Dendritic cell treated with granulocyte-macrophage colony-stimulating factor and Interleukin-4, amounts not matched to agents 40 ng/mL and 50 ng/mL, for 4 days (primary cell): Measurements from ENCODE around the gene RTL10.

Experiments
- H3K27ac Mint-ChIP-seq: one replicate; pipeline ENCODE4 v1.8.0; 2022; ENCODE audit warnings: mild to moderate bottlenecking, mixed read lengths
- H3K27me3 Mint-ChIP-seq: one replicate; pipeline ENCODE4 v1.8.0; 2022; ENCODE audit warnings: mild to moderate bottlenecking, mixed read lengths
- H3K36me3 Mint-ChIP-seq: one replicate; pipeline ENCODE4 v1.8.0; 2022; ENCODE audit warnings: low read depth, mixed read lengths
- H3K4me1 Mint-ChIP-seq: one replicate; pipeline ENCODE4 v1.8.0; 2022; ENCODE audit warnings: low read depth, mixed read lengths
- H3K4me3 Mint-ChIP-seq: one replicate; pipeline ENCODE4 v1.8.0; 2022; ENCODE audit warnings: mild to moderate bottlenecking, moderate library complexity, mixed read lengths
- H3K9me3 Mint-ChIP-seq: one replicate; pipeline ENCODE4 v1.8.0; 2022; ENCODE audit warnings: mixed read lengths
- intact Hi-C: fragments of 100-400 bp; cut with micrococcal nuclease; formaldehyde crosslinking; loops from one replicate; pipeline ENCODE4 v1.15.0; 2022

Gene RTL10

DNA sequence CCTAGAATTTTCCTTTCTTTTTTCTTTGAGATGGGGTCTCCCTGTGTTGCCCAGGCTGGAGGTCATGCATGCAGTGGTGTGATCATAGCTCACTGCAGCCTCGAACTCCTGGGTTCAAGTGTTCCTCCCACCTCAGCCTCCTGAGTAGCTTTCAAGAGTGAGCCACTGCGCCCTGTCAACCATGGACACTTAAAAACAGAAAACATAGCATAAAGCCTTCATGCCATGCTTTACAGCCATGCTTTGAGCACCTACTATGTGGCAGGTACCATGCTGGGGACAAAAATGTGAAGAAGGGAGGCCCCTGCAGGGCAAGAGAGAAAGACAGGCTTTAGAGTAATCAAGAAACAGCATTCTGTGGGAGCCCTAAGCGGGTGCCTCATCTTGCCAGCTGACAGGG lies 13.7 kb upstream of the RTL10 start:
- H3K36me3 Mint-ChIP-seq, result no peaks in the 10 kb centered on the region
- no peak overlapping the region for H3K4me3 Mint-ChIP-seq
- H3K27me3 Mint-ChIP-seq, result no peaks in the 10 kb centered on the region
- H3K9me3 Mint-ChIP-seq, result no peaks in the 10 kb centered on the region
- intact Hi-C loops, result no loop called here
- H3K27ac Mint-ChIP-seq, result no peak overlapping the region
- peaks cover 6% of the 10 kb centered on the region for H3K4me1 Mint-ChIP-seq

DNA sequence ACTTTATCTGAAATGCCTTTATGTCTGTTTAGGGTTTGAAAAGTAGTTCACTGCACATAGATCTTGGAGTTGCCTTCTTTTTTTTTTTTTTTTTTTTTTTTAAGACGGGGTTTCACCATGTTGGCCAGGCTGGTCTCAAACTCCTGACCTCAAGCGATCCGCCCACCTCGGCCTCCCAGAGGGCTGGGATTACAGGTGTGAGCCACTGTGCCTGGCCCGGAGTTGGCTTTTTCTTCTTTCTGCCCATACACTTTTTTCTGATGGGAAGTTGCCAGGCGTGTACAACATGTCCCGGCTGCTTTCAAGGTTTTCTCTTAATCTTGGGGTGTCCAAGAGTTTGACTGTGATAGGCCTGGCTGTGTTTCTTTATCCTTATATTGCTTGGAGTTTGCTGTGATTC lies 12.9 kb upstream of the RTL10 start:
- H3K27me3 Mint-ChIP-seq, result no peaks in the 10 kb centered on the region
- no peaks in the 10 kb centered on the region for H3K9me3 Mint-ChIP-seq
- intact Hi-C loops, result no loop called here
- H3K4me3 Mint-ChIP-seq, result no peak overlapping the region
- H3K4me1 Mint-ChIP-seq, result peaks cover 6% of the 10 kb centered on the region
- no peak overlapping the region for H3K27ac Mint-ChIP-seq
- no peaks in the 10 kb centered on the region for H3K36me3 Mint-ChIP-seq

DNA sequence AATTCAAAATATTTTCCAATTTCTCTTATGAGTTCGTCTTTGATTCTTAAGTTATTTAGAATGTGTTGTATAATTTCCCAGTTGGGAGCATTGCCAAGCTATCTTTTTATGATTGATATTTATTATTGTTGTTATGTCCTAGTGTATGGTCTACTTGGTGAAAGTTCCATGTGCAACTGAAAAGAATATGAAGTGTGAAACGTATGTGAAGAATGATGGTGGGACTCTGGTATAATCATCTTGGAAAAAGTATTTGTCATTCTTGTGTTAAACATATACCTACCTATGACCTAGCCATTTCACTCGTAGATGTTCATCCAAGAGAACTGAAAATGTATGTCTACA lies 12.0 kb upstream of the RTL10 start:
- peaks cover 6% of the 10 kb centered on the region for H3K4me1 Mint-ChIP-seq
- no peak overlapping the region for H3K4me3 Mint-ChIP-seq
- intact Hi-C loops, result no loop called here
- no peaks in the 10 kb centered on the region for H3K36me3 Mint-ChIP-seq
- H3K9me3 Mint-ChIP-seq, result no peaks in the 10 kb centered on the region
- H3K27ac Mint-ChIP-seq, result no peak overlapping the region
- H3K27me3 Mint-ChIP-seq, result no peaks in the 10 kb centered on the region

DNA sequence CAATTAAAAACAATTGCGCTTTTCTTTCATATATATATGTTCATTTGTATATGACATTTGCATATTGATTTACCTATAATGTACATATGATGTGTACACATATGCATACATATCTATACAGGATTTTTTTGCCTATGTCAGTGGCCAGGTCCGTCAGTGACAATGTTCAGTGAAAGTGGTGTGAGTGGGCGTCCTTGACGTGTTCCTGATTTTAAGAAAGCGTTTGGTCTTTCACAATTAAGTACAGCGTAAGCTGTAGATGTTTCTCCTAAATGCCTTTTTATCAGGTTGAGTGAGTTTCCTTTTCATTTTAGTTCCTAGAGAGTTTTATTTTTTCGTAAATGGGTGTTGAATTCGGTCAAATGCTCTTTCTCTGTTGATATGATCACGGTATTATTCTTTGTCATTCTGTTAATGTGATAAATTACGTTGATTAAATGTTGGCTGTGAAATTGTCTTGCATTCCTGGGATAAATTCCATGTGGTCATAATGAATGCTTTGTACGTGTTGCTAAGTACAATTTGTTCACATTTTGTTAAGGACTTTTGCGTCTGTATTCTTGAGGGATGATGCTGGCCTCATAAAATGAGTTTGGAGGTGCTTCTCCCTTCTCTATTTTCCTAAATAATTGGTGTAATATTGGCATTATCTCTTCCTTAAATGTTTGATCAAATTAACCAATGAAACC lies 10.6 kb upstream of the RTL10 start:
- H3K27ac Mint-ChIP-seq, result no peak overlapping the region
- intact Hi-C loops, result no loop called here

DNA sequence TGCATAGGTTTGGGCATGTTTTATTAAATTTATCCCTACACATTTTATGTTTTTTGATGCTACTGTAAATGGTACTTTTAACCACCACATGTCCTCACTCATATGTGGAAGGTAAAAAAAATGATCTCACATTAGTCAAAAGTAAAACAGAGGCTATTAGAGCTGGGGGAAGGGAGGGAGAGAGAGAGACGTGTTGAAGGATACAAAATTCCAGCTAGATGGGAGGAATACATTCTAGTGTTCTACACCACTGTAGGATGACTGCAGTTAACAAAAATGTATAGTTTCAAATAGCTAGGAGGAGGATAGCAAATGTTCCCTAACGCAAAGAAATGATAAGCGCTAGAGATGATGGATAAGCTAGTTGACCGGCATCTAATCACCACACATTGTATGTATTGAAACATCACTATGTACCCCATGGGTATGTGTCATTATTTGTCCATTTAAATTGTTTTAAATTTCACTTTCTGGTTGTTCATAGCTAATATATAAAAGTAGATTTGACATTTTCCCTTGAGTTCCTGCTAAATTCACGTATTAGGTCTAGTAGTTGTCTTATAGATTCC lies 9.9 kb upstream of the RTL10 start:
- Mint-ChIP-seq H3K27me3 (no peaks in the 10 kb centered on the region), H3K4me3 (no peak overlapping the region), H3K27ac (no peak overlapping the region), H3K4me1 (peaks cover 6% of the 10 kb centered on the region), H3K36me3 (no peaks in the 10 kb centered on the region), H3K9me3 (no peaks in the 10 kb centered on the region)
- intact Hi-C loops, result no loop called here

More for the DNA sequence above, 10.6 kb upstream of the RTL10 start:
- H3K4me1 Mint-ChIP-seq, result peaks cover 6% of the 10 kb centered on the region
- no peaks in the 10 kb centered on the region for H3K27me3 Mint-ChIP-seq
- no peaks in the 10 kb centered on the region for H3K9me3 Mint-ChIP-seq
- no peaks in the 10 kb centered on the region for H3K36me3 Mint-ChIP-seq
- no peak overlapping the region for H3K4me3 Mint-ChIP-seq

DNA sequence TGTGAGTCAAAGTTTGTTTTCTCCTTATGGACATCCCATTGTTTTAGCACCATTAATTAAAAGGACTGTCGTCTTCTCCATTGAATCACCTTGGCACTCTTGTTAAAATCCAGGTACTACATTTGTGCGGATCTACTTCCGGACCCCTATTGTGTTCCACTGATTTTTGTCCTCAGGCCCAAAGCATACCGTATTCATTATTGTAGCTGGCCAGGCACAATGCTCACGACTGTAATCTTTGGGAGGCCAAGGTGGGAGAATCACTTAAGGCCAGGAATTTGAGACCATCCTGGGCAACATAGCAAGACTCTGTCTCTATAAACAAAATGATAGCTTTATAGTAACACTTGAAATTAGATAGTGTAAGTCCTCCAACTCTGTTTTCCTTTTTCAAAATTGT lies 8.9 kb upstream of the RTL10 start:
- H3K27me3 Mint-ChIP-seq, result no peaks in the 10 kb centered on the region
- intact Hi-C loops, result no loop called here
- no peak overlapping the region for H3K27ac Mint-ChIP-seq
- H3K36me3 Mint-ChIP-seq, result no peaks in the 10 kb centered on the region
- H3K4me1 Mint-ChIP-seq, result peaks cover 6% of the 10 kb centered on the region
- no peaks in the 10 kb centered on the region for H3K9me3 Mint-ChIP-seq
- H3K4me3 Mint-ChIP-seq, result no peak overlapping the region

DNA sequence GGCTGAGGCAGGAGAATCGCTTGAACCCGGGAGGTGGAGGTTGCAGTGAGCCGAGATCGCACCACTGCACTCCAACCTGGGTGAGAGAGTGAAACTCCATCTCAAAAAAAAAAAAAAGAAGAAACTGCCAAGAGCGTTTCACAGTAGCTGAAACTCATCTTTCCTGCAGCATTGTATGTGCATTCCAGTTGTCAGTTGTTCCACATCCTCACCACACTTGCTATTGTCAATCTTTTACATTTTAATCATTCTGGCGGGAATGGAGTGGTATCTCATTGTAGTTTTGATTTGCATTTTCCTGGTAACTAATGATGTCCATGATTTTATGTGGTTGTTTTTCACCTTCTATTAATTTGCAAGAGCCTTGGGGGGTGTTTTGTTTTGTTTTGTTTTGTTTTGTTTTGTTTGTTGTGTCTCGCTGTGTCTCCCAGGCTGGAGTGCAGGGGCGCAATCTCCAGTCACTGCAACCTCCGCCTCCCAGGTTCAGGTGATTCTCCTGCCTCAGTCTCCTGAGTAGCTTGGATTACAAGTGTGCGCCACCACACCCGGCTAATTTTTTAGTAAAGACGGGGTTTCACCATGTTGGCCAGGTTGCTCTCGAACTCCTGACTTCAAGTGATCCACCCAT lies 8.1 kb upstream of the RTL10 start:
- intact Hi-C loops, result no loop called here
- Mint-ChIP-seq H3K36me3 (no peaks in the 10 kb centered on the region), H3K9me3 (no peaks in the 10 kb centered on the region), H3K4me3 (no peak overlapping the region), H3K4me1 (peaks cover 6% of the 10 kb centered on the region), H3K27me3 (no peaks in the 10 kb centered on the region), H3K27ac (no peak overlapping the region)

DNA sequence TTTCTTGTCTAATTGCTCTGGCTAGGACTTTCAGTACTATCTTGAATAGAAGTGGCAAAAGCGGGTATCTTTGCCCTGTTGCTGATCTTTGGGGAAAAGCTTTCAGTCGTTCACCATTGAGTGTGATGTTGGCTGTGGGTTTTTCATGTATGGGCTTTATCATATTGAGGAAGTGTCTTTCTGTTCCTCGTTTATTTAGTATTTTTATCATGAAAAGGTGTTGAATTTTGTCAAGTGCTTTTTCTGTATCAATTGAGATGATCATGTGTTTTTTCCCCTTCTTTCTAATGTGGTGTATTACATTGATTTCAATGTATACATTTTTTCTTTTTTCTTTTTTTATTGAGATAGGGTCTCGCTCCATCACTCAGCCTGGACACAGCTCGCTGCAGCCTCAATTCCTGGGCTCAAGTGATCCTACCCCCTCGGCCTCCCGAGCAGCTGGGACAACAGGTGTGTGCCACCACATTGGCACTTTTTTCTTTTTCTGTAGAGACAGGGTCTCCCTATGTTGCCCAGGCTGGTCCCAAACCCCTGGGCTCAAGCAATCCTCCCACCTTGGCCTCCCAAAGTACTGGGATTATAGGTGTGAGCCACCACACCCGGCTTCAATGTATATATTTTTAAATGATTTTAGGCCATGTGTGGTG lies 5.3 kb upstream of the RTL10 start:
- Mint-ChIP-seq H3K4me3 (no peak overlapping the region), H3K36me3 (peaks cover 4% of the 10 kb centered on the region), H3K27ac (no peak overlapping the region)

DNA sequence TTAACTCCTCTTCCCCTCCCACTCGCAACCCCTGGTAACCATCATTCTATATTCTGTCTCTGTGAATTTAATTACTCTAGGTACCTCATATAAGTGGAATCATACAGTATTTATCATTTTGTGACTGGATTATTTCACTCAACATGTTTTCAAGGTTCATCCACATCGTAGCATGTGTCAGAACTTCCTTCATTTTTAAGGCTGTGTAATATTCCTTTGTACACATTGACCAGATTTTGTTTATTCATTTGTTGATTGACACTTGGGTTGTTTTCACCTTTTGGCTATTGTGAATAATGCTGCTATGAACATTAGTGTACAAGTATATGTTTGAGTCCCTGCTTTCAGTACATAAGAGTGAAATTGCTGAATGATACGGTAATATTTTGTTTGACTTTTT lies 2.7 kb upstream of the RTL10 start:
- Mint-ChIP-seq H3K27ac (no peak overlapping the region), H3K9me3 (no peaks in the 10 kb centered on the region), H3K27me3 (no peaks in the 10 kb centered on the region), H3K4me3 (no peak overlapping the region), H3K36me3 (peaks cover 26% of the 10 kb centered on the region), H3K4me1 (peaks cover 33% of the 10 kb centered on the region)
- intact Hi-C loops, result no loop called here

More for the DNA sequence above, 5.3 kb upstream of the RTL10 start:
- intact Hi-C loops, result no loop called here
- H3K9me3 Mint-ChIP-seq, result no peaks in the 10 kb centered on the region
- no peaks in the 10 kb centered on the region for H3K27me3 Mint-ChIP-seq
- H3K4me1 Mint-ChIP-seq, result peaks cover 13% of the 10 kb centered on the region

DNA sequence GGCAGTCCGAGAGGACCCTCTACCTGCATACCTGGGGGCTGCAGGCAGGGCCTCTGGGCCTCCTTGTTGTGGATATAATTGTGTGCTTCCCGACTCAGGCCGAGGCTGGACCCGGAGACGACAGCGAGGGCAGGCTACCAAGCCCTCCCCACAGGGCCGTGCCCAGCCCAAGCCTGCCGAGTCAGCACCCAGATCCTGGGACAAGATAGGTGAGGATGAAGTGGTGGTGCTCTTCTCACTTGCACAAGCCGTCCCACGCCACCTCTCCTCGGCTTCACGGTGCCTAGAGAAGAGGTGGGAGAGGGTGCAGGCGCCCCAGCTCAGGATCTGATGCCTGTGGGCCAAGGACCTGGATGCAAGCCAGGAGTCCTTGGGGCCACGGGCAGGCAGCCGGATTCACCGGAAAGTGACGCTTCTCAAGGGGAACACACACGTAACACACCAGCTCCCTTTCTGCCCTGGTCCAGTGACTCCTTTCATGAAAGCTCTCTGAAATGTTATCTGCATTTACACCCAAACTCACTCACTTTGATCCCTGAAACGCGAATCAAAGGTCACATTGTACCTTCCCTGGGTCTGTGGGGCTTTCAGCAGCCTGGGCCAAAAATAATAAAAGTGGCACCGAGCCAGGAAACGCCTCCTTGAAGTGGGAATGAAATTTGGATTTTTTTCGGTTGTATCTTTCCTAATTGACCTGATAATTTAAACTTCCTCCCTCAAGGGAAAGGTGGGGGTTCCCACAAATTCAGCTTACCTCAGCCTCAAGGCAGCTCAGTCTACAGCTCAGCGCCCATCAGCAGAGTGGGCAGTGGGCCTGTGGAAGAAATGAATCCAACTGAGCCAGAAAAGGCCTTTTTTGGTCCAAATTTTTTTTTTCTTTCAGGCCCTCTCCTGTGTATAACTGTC lies 1.1 kb upstream of the RTL10 start:
- Mint-ChIP-seq H3K4me1 (peaks cover 40% of the 10 kb centered on the region), H3K4me3 (peak overlapping the region; percentile 93), H3K27me3 (no peaks in the 10 kb centered on the region), H3K9me3 (no peaks in the 10 kb centered on the region), H3K27ac (peak overlapping the region; percentile 96), H3K36me3 (peaks cover 43% of the 10 kb centered on the region)
- intact Hi-C loops, result no loop called here

DNA sequence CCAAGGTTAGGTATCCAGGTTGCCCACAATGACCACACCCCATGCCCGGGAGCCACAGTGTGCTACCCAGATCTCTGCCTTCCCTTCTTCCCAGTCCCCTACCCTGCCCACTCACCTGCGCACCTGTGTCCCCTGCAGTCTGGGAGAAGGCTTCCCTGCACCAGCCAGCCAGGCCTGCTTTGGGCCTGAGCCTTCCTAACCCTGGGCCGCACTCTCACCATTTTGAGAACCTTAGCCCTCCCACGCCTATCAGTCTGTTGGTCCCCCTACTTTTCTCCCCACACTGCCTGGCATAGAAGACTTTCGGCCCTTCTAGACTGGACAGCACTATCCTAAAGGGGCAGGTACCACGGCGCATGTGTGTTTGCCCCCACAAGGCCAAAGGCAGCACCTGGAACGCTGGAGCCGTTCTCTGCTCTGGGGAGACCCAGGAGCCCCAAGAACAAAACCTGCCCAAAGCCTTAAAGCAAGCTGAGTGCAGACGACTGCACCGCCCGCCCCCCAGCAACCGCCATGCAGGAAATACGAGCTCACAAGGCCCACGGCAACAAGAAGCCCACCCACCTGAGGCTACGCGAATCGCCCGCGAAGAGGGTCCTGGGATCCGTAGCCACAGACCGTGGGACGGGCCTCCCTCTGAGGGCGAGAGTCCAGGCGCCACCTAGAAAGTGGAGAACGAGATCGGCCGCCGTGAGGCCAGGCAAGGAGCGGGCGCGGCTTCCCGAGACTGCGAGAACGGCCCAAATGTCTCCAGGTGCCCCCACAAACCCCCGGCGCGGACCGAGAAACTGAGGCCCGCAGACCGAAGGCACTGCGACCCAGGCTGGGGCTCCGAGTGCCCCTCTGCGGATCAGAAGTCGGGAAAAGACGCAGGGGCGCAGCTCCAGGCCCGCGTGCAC lies 546 bp downstream of the RTL10 start:
- peak overlapping the region; percentile 96 for H3K27ac Mint-ChIP-seq
- peaks cover 55% of the 10 kb centered on the region for H3K36me3 Mint-ChIP-seq
- H3K4me3 Mint-ChIP-seq, result peak overlapping the region; percentile 93
- H3K9me3 Mint-ChIP-seq, result no peaks in the 10 kb centered on the region
- H3K27me3 Mint-ChIP-seq, result no peaks in the 10 kb centered on the region
- intact Hi-C loops, result no loop called here
- peaks cover 42% of the 10 kb centered on the region for H3K4me1 Mint-ChIP-seq

DNA sequence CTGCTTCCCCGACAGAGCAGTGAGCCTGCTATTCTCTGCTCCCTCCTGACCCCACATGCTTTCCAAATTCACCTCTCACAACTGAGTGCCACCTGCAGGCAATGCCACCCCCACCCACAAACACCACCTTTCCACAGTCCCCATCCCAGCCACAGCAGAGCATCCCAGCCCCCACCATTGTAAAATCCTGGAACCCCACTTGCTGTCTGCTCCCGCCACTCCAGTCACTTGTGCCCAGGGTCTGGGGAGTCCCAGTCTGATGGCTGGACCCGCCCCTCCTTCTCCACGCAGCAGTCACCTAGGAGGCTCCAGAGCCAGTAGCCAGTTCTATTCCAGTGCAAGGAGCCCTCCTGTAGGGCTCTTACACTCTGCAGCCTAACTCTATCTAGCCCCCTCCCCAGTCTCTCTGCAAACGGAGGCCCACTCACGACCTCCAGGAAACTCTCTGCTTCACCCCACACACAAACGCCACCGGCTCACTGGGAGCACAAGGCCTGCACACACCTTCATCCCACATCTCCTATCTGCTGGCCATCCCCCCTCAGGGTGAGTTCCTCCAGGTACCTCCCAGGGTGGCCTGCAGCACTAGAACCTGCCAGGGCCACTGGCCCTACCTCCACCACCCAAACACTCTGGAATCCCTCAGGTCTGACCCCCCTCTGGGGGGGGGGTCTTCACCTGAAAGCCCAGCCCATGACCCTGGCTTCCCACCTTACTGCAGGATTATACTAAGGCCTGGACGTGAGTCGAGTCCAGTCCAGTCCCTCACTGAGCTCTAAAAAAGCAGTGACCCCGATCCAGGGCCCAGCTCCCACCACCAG lies 1.4 kb downstream of the RTL10 start:
- peak overlapping the region; percentile 93 for H3K4me3 Mint-ChIP-seq
- intact Hi-C loops, result no loop called here
- H3K27ac Mint-ChIP-seq, result peak overlapping the region; percentile 96
- H3K9me3 Mint-ChIP-seq, result no peaks in the 10 kb centered on the region
- H3K4me1 Mint-ChIP-seq, result peaks cover 42% of the 10 kb centered on the region
- H3K36me3 Mint-ChIP-seq, result peaks cover 55% of the 10 kb centered on the region
- H3K27me3 Mint-ChIP-seq, result no peaks in the 10 kb centered on the region
